IMR-90 (cell line): ENCODE data around the gene ACVR2B. TPM values are rescaled to one million over a fixed set of nuclear protein-coding genes. Genes with fewer than 3 reads are reported as not detected.

Experiments
- ATAC-seq: fragments of 200-7000 bp; cut with Tn5 transposase; 2 replicates; pipeline ENCODE4 v1.9.1; 2020; ENCODE audit warnings: low read depth, mild to moderate bottlenecking, moderate library complexity
- BruUV-seq: library from RNA; stranded (reverse); fragments of 400-500 nt; replicated peaks from 2 replicates; lab custom pipeline; 2021; lab: Mats Ljungman, UMichigan
- CTCF ChIA-PET: fragments of 300-600 bp; formaldehyde crosslinking; extraction: SDS; loops from one replicate; lab custom pipeline; 2021; ENCODE audit warnings: antibody characterized with exemption; lab: Yijun Ruan, JAX
- POLR2A ChIA-PET: fragments of 300-600 bp; sonication (Branson Sonifier 250); formaldehyde crosslinking; loops from one replicate; lab custom pipeline; 2022; ENCODE audit warnings: antibody characterized with exemption; ENCODE audit not compliant: unreplicated experiment; lab: Charles Lee
- DNase-seq: peaks from one replicate; pipeline ENCODE4 v3.0.0; 2013
- H2AFZ ChIP-seq: replicated peaks from 2 replicates; pipeline ENCODE3; 2013; ENCODE audit warnings: low read length, mild to moderate bottlenecking; ENCODE audit not compliant: poor library complexity
- H2AK5ac ChIP-seq: 2 replicates; pipeline ENCODE4 v1.6.1; 2013; ENCODE audit warnings: low read depth, low read length, inconsistent platforms
- H2AK9ac ChIP-seq: replicated peaks from 2 replicates; pipeline ENCODE3; 2013; ENCODE audit warnings: mild to moderate bottlenecking, low read depth, low read length, moderate library complexity; ENCODE audit not compliant: poor library complexity
- H2BK120ac ChIP-seq: 2 replicates; pipeline ENCODE4 v1.6.1; 2013; ENCODE audit warnings: low read depth, low read length, inconsistent platforms
- H2BK15ac ChIP-seq: 3 replicates; pipeline ENCODE4 v1.6.1; 2013; ENCODE audit warnings: low read depth, low read length, inconsistent platforms
- H2BK20ac ChIP-seq: 2 replicates; pipeline ENCODE4 v1.6.1; 2013; ENCODE audit warnings: low read depth, mild to moderate bottlenecking, inconsistent platforms, low read length, moderate library complexity
- H2BK5ac ChIP-seq: 2 replicates; pipeline ENCODE4 v1.6.1; 2013; ENCODE audit warnings: mild to moderate bottlenecking, low read depth, low read length, inconsistent platforms; ENCODE audit not compliant: poor library complexity, severe bottlenecking
- H3K14ac ChIP-seq: replicated peaks from 2 replicates; pipeline ENCODE4 v1.6.1; 2013; ENCODE audit warnings: low read depth, low read length, inconsistent platforms
- H3K18ac ChIP-seq: 2 replicates; pipeline ENCODE4 v1.6.1; 2013; ENCODE audit warnings: low read depth, low read length, control low read depth
- H3K23ac ChIP-seq: 2 replicates; pipeline ENCODE4 v1.6.1; 2013; ENCODE audit warnings: low read depth, low read length, inconsistent platforms
- H3K27ac ChIP-seq: 2 replicates; pipeline ENCODE4 v1.5.1; 2013; ENCODE audit warnings: mild to moderate bottlenecking, control low read depth, low read length; ENCODE audit not compliant: insufficient read depth
- H3K27me3 ChIP-seq: 2 replicates; pipeline ENCODE4 v1.6.1; 2013; ENCODE audit warnings: low read length; ENCODE audit not compliant: control insufficient read depth, insufficient read depth
- H3K36me3 ChIP-seq: 2 replicates; pipeline ENCODE4 v1.6.1; 2013; ENCODE audit warnings: low read length, mixed read lengths; ENCODE audit not compliant: control insufficient read depth, insufficient read depth
- H3K4ac ChIP-seq: 2 replicates; pipeline ENCODE4 v1.6.1; 2013; ENCODE audit warnings: low read depth, low read length, inconsistent platforms
- H3K4me1 ChIP-seq: 2 replicates; pipeline ENCODE4 v1.6.1; 2013; ENCODE audit warnings: low read length, mixed read lengths; ENCODE audit not compliant: control insufficient read depth, insufficient read depth
- H3K4me2 ChIP-seq: 2 replicates; pipeline ENCODE4 v1.6.1; 2013; ENCODE audit warnings: low read depth, mild to moderate bottlenecking, control low read depth, low read length, moderate library complexity
- H3K4me3 ChIP-seq: 2 replicates; pipeline ENCODE4 v1.5.1; 2013; ENCODE audit warnings: low read depth, mild to moderate bottlenecking, control low read depth, low read length, moderate library complexity; ENCODE audit not compliant: insufficient read depth
- H3K56ac ChIP-seq: 2 replicates; pipeline ENCODE4 v1.6.1; 2013; ENCODE audit warnings: low read length, inconsistent platforms; ENCODE audit not compliant: insufficient read depth; ENCODE audit errors: extremely low read depth
- H3K79me1 ChIP-seq, 2 experiments: 2 replicates each; pipeline ENCODE4 v1.6.1; 2013; ENCODE audit warnings: low read length in 2 of 2, inconsistent platforms in 1 of 2, low read depth in 1 of 2
- H3K9ac ChIP-seq: 2 replicates; pipeline ENCODE4 v1.6.1; 2013; ENCODE audit warnings: low read depth, low read length, control low read depth
- H3K9me1 ChIP-seq: 2 replicates; pipeline ENCODE4 v1.6.1; 2013; ENCODE audit warnings: low read length, inconsistent platforms; ENCODE audit not compliant: insufficient read depth
- H3K9me3 ChIP-seq: 2 replicates; pipeline ENCODE4 v1.6.1; 2013; ENCODE audit warnings: low read length; ENCODE audit not compliant: control insufficient read depth, insufficient read depth
- H4K20me1 ChIP-seq: 2 replicates; pipeline ENCODE4 v1.6.1; 2013; ENCODE audit warnings: low read length, inconsistent platforms; ENCODE audit not compliant: insufficient read depth
- H4K5ac ChIP-seq: 2 replicates; pipeline ENCODE4 v1.6.1; 2013; ENCODE audit warnings: mild to moderate bottlenecking, low read depth, low read length, control low read depth
- H4K8ac ChIP-seq, 2 experiments: 2 replicates each; pipeline ENCODE4 v1.6.1; 2013; ENCODE audit warnings: low read depth in 2 of 2, low read length in 2 of 2, control low read depth in 1 of 2, inconsistent platforms in 1 of 2
- H4K91ac ChIP-seq: 2 replicates; pipeline ENCODE4 v1.6.1; 2013; ENCODE audit warnings: low read depth, low read length, inconsistent platforms; ENCODE audit not compliant: insufficient read depth
- BHLHE40 ChIP-seq: fragments of 150-350 bp; IDR thresholded peaks from 2 replicates; pipeline ENCODE4 v1.6.1; 2016; ENCODE audit warnings: mild to moderate bottlenecking, low read depth, low read length
- FOS ChIP-seq: fragments of 150-350 bp; IDR thresholded peaks from 2 replicates; pipeline ENCODE4 v1.6.1; 2016; ENCODE audit warnings: low read depth, low read length
- MAFK ChIP-seq: IDR thresholded peaks from 2 replicates; pipeline ENCODE4 v1.6.1; 2012; ENCODE audit warnings: low read depth, low read length, improper control_type of control experiment
- MAZ ChIP-seq: IDR thresholded peaks from 2 replicates; pipeline ENCODE4 v1.6.1; 2012; ENCODE audit warnings: low read depth, mild to moderate bottlenecking, low read length, improper control_type of control experiment, moderate library complexity, borderline replicate concordance
- MXI1 ChIP-seq: IDR thresholded peaks from 2 replicates; pipeline ENCODE4 v1.6.1; 2012; ENCODE audit warnings: low read depth, mild to moderate bottlenecking, low read length, moderate library complexity, borderline replicate concordance
- SMC3 ChIP-seq: fragments of 150-350 bp; IDR thresholded peaks from 2 replicates; pipeline ENCODE4 v1.6.1; 2016; ENCODE audit warnings: low read depth, mild to moderate bottlenecking, antibody characterized with exemption, low read length, moderate library complexity
- USF2 ChIP-seq: fragments of 150-350 bp; IDR thresholded peaks from 2 replicates; pipeline ENCODE4 v1.6.1; 2017; ENCODE audit warnings: mild to moderate bottlenecking, antibody characterized with exemption, low read length, low read depth
- WGBS, 2 experiments: methylation state at CpG; one replicate each; pipeline versions ENCODE4 v1.1.5 to v1.1.7; 2013; ENCODE audit warnings: missing lambda C conversion rate in 2 of 2; ENCODE audit not compliant: insufficient read length in 1 of 2; ENCODE audit errors: extremely low coverage in 2 of 2; 5-methylcytosine and 5-hydroxymethylcytosine counted together
- dilution Hi-C: fragments of 300-500 bp; cut with HindIII; formaldehyde crosslinking; loops from one replicate; pipeline ENCODE4 v1.14.3; 2018; ENCODE audit warnings: low sequenced_read_pairs; ENCODE audit not compliant: unreplicated experiment
- in situ Hi-C: fragments of 300-500 bp; cut with MboI; formaldehyde crosslinking; loops from 3 replicates; pipeline ENCODE4 v1.14.3; 2019; ENCODE audit warnings: low sequenced_read_pairs, inconsistent platforms, mixed read lengths
- intact Hi-C: fragments of 100-400 bp; cut with micrococcal nuclease; formaldehyde crosslinking; loops from 2 replicates; pipeline ENCODE4 v1.10.0; 2022
- polyA plus RNA-seq, 3 experiments: library from polyadenylated mRNA; depleted of rRNA; stranded (reverse); fragments of >200 nt; gene quantifications; 2 replicates each; pipeline ENCODE4 v1.2.3, GENCODE V29; 2012; ENCODE audit warnings: low replicate concordance in 1 of 3
- total RNA-seq: library from RNA; depleted of rRNA; stranded (reverse); fragments of >200 nt; gene quantifications from 2 replicates; pipeline ENCODE4 v1.2.3, GENCODE V29; 2012

ACVR2B gene
- total and polyA plus RNA-seq, 2 of the 4 experiments (the other 2 are of a cell fraction): 0.60 to 1.3 TPM

GRCh38 chr3:38534604-38535003 is 80.9 kb downstream of the ACVR2B start:
- DNase-seq (no peak), ATAC-seq (no peak)
- no peak overlapping the region for H3K4me3 ChIP-seq
- peaks cover 7% of the 10 kb centered on the region; the same call in 1 of the 2 replicates for H3K9me1 ChIP-seq
- no peak overlapping the region for H3K27ac ChIP-seq
- no peak overlapping the region for H3K4me2 ChIP-seq
- H3K14ac ChIP-seq: no peak overlapping the region
- H3K4ac ChIP-seq: no peak overlapping the region
- TF ChIP-seq MAZ (no peak), MXI1 (no peak), BHLHE40 (no peak), MAFK (peak; percentile 56), FOS (no peak), SMC3 (no peak), USF2 (no peak)
- CTCF ChIA-PET: no interaction called here
- no peak overlapping the region for H2AFZ ChIP-seq
- H3K18ac ChIP-seq: no peak overlapping the region
- H2BK5ac ChIP-seq: no peak overlapping the region
- H4K5ac ChIP-seq: no peak overlapping the region
- no peak overlapping the region for H2BK15ac ChIP-seq
- H3K36me3 ChIP-seq: peaks cover 2% of the 10 kb centered on the region
- no CpG with 5 or more reads among the region's 7 CpGs for WGBS, 2 experiments
- H3K9ac ChIP-seq: no peak overlapping the region
- intact Hi-C loops (no loop called here), dilution Hi-C loops (no loop called here), in situ Hi-C loops (loop anchor here (5.0 kb wide), 1 partner anchor 113 kb away; the partner anchor contains the start of gene SCN5A)
- no peaks in the 10 kb centered on the region; a peak in 1 of 4 replicates for H3K79me1 ChIP-seq
- BruUV-seq: no TSS peak
- H4K8ac ChIP-seq: no peak overlapping the region
- H4K20me1 ChIP-seq: no peaks in the 10 kb centered on the region
- no peak overlapping the region for H2AK5ac ChIP-seq
- H3K4me1 ChIP-seq: 0 out of 2 replicates have a peak, but pooled peaks cover 2% of the 10 kb centered on the region
- H2BK20ac ChIP-seq: no peak overlapping the region
- POLR2A ChIA-PET: no interaction called here
- H3K56ac ChIP-seq: no peak overlapping the region
- no peak overlapping the region for H3K23ac ChIP-seq
- no peaks in the 10 kb centered on the region for H3K27me3 ChIP-seq
- no peak overlapping the region for H2AK9ac ChIP-seq
- no peaks in the 10 kb centered on the region for H3K9me3 ChIP-seq
- H4K91ac ChIP-seq: no peak overlapping the region
- no peak overlapping the region for H2BK120ac ChIP-seq
